ENCODE data around the gene C19orf53. TPM values are rescaled to one million over a fixed set of nuclear protein-coding genes. Genes with fewer than 3 reads are reported as not detected.

Gene C19orf53
- total and polyA plus RNA-seq, 2 experiments from 2014 or later = 115 to 309 TPM

DNA sequence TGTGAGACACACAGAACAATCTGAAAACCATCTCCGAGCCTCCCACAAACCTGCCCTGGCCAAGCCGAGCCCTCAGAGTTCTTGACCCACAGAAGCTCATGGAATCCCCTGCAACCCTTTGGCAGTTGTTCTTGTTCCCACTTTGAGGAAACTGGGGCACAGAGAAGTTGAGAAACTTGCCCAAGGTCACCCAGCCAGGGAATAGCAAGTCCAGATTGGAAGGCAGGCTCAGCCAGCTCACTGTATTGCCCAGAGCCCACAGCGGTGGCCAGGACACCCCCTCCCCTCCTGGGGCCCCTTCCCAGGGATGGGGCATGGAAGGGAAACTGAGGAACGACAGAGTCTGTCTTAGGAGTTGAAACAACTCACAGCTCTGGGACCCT is 22.8 kb downstream of the C19orf53 start:
- H3K27me3 ChIP-seq (replicated peaks; ENCODE audit: insufficient read depth) = no peaks in the 10 kb centered on the region
- peak overlapping the region; percentile 80 for H3K4me3 ChIP-seq
- peaks cover 23% of the 10 kb centered on the region for H3K4me1 ChIP-seq (ENCODE audit: insufficient read depth)
- no peaks in the 10 kb centered on the region for H3K9me2 ChIP-seq (ENCODE audit: insufficient read depth)
- H3K27ac ChIP-seq = peak overlapping the region; percentile 86
- H3K4me2 ChIP-seq (ENCODE audit: unreplicated experiment) = peak overlapping the region; percentile 91
- TF ChIP-seq EZH2 (IDR thresholded peaks at IDR 0.05; ENCODE audit: insufficient read depth, poor library complexity, severe bottlenecking) (no peak), EZH2phosphoT487 (IDR thresholded peaks at IDR 0.05; ENCODE audit: insufficient read depth, low read depth) (no peak)
- DNase-seq = no peak
- H3K9ac ChIP-seq = peak overlapping the region; percentile 84
- no peaks in the 10 kb centered on the region for H3K36me3 ChIP-seq (ENCODE audit: low read depth)
- H3K9me3 ChIP-seq (ENCODE audit: low read depth) = no peaks in the 10 kb centered on the region
- 39 to 54% methylated on average over 4 of the region's 4 CpGs for WGBS, 2 experiments (ENCODE audit: low coverage in 1 of 2, low lambda C conversion rate in 2 of 2, missing lambda C conversion rate in 2 of 2)
- in situ Hi-C loops (cut with MboI) = no loop called here
- H3F3A ChIP-seq (ENCODE audit: insufficient read depth) = peaks cover 29% of the 10 kb centered on the region
- peaks cover 20% of the 10 kb centered on the region for H3K79me2 ChIP-seq (ENCODE audit: insufficient read depth)
- no peaks in the 10 kb centered on the region for H4K20me1 ChIP-seq (ENCODE audit: insufficient read depth)
- no peak overlapping the region for H2AFZ ChIP-seq

DNA sequence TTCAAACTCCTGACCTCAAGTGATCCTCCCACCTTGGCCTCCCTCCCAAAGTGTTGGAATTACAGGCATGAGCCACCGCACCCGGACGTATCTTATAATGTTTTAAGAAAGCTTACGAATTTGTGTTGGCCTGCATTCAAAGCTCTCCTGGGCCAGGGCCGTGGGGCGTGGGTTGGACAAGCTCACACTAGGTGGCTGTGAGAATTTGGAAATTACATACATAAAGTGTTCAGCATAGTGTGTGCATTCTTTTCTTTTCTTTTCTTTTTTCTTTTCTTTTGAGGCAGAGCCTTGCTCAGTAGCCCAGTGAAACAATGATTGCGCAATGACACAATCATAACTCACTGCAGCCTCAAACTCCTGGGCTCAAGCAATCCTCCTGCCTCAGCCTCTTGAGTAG is 23.6 kb downstream of the C19orf53 start:
- no peaks in the 10 kb centered on the region for H4K20me1 ChIP-seq (ENCODE audit: insufficient read depth)
- peak overlapping the region; percentile 84 for H3K9ac ChIP-seq
- H3K79me2 ChIP-seq (ENCODE audit: insufficient read depth) = peaks cover 20% of the 10 kb centered on the region
- no peaks in the 10 kb centered on the region for H3K9me3 ChIP-seq (ENCODE audit: low read depth)
- H3K36me3 ChIP-seq (ENCODE audit: low read depth) = no peaks in the 10 kb centered on the region; the same call in 1 of the 2 replicates
- H3K4me2 ChIP-seq (ENCODE audit: unreplicated experiment) = peak overlapping the region; percentile 91
- H3K4me3 ChIP-seq = no peak overlapping the region
- peak; percentile 90 for DNase-seq
- no peaks in the 10 kb centered on the region for H3K27me3 ChIP-seq (replicated peaks; ENCODE audit: insufficient read depth)
- peaks cover 23% of the 10 kb centered on the region for H3K4me1 ChIP-seq (ENCODE audit: insufficient read depth)
- in situ Hi-C loops (cut with MboI) = no loop called here
- WGBS, 2 experiments (ENCODE audit: low coverage in 1 of 2, low lambda C conversion rate in 2 of 2, missing lambda C conversion rate in 2 of 2) = 20 to 22% methylated on average over 7 of the region's 7 CpGs
- TF ChIP-seq EZH2 (IDR thresholded peaks at IDR 0.05; ENCODE audit: insufficient read depth, poor library complexity, severe bottlenecking) = no peak
- no peak for TF ChIP-seq EZH2phosphoT487 (IDR thresholded peaks at IDR 0.05; ENCODE audit: insufficient read depth, low read depth)
- no peaks in the 10 kb centered on the region for H3K9me2 ChIP-seq (ENCODE audit: insufficient read depth)
- H3K27ac ChIP-seq = peak overlapping the region; percentile 86
- H2AFZ ChIP-seq = no peak overlapping the region
- peaks cover 29% of the 10 kb centered on the region for H3F3A ChIP-seq (ENCODE audit: insufficient read depth)

DNA sequence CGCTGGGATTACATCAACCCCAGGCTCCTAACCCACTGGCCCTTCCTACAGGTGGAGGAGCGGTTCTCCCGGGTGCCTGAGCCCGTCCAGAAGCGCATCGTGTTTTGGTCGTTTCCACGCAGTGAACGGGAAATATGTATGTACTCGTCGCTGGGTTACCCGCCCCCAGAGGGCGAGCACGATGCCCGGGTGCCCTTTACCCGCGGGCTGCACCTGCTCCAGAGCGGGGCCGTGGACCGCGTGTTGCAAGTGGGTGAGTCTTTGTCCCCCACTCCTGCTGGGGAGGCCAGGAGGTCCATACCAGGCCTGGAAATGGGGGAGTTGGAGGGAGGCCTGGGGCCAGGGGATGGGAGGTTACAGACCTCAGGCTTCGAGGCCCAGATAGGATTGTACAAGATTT is 25.4 kb downstream of the C19orf53 start:
- TF ChIP-seq EZH2phosphoT487 (IDR thresholded peaks at IDR 0.05; ENCODE audit: insufficient read depth, low read depth) (no peak), EZH2 (IDR thresholded peaks at IDR 0.05; ENCODE audit: insufficient read depth, poor library complexity, severe bottlenecking) (no peak)
- H3F3A ChIP-seq (ENCODE audit: insufficient read depth) = peaks cover 18% of the 10 kb centered on the region
- no peaks in the 10 kb centered on the region for H3K9me3 ChIP-seq (ENCODE audit: low read depth)
- no peak overlapping the region for H3K27ac ChIP-seq
- peaks cover 1% of the 10 kb centered on the region; the same call in 1 of the 2 replicates for H3K36me3 ChIP-seq (ENCODE audit: low read depth)
- no peak overlapping the region for H2AFZ ChIP-seq
- no peaks in the 10 kb centered on the region for H4K20me1 ChIP-seq (ENCODE audit: insufficient read depth)
- peaks cover 11% of the 10 kb centered on the region for H3K4me1 ChIP-seq (ENCODE audit: insufficient read depth)
- H3K4me3 ChIP-seq = no peak overlapping the region
- H3K9me2 ChIP-seq (ENCODE audit: insufficient read depth) = no peaks in the 10 kb centered on the region
- 94 to 97% methylated on average over 21 to 22 of the region's 22 CpGs for WGBS, 2 experiments (ENCODE audit: low coverage in 1 of 2, low lambda C conversion rate in 2 of 2, missing lambda C conversion rate in 2 of 2)
- no peak overlapping the region for H3K9ac ChIP-seq
- H3K4me2 ChIP-seq (ENCODE audit: unreplicated experiment) = no peak overlapping the region
- in situ Hi-C loops (cut with MboI) = no loop called here
- H3K27me3 ChIP-seq (replicated peaks; ENCODE audit: insufficient read depth) = no peaks in the 10 kb centered on the region
- peaks cover 20% of the 10 kb centered on the region for H3K79me2 ChIP-seq (ENCODE audit: insufficient read depth)
- DNase-seq = no peak

DNA sequence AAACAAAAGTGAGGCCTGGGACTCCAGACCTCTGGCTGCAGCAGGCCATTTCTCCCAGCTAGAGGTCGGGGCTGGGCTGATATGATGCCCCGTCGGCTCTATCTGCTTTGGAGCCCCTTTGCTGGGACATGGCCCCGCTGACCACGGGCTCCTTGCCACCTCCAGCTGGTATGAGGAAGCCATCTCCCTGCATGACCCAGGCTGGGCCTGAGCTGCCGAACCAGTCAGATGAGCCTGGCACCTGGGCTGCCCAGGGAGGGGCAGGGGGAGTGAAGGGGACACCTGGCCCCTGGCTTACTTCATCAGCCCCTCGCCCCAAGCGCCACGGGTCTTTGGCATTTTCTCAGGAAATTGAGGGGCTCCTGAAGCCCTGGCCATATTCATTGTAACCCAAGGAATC is 28.8 kb downstream of the C19orf53 start:
- WGBS, 2 experiments (ENCODE audit: low coverage in 1 of 2, low lambda C conversion rate in 2 of 2, missing lambda C conversion rate in 2 of 2) = 90 to 92% methylated on average over 9 of the region's 9 CpGs
- Histone ChIP-seq H3F3A (ENCODE audit: insufficient read depth) (peaks cover 6% of the 10 kb centered on the region; the same call in 1 of the 2 replicates), H3K9me2 (ENCODE audit: insufficient read depth) (no peaks in the 10 kb centered on the region), H3K4me3 (no peak overlapping the region), H3K79me2 (ENCODE audit: insufficient read depth) (peaks cover 7% of the 10 kb centered on the region; the same call in 1 of the 2 replicates), H3K27me3 (replicated peaks; ENCODE audit: insufficient read depth) (no peaks in the 10 kb centered on the region), H3K9ac (no peak overlapping the region), H3K36me3 (ENCODE audit: low read depth) (peaks cover 5% of the 10 kb centered on the region; the same call in 1 of the 2 replicates), H3K4me2 (ENCODE audit: unreplicated experiment) (no peak overlapping the region), H4K20me1 (ENCODE audit: insufficient read depth) (no peaks in the 10 kb centered on the region), H2AFZ (no peak overlapping the region), H3K9me3 (ENCODE audit: low read depth) (no peaks in the 10 kb centered on the region), H3K27ac (no peak overlapping the region), H3K4me1 (ENCODE audit: insufficient read depth) (no peaks in the 10 kb centered on the region; the same call in 1 of the 2 replicates)
- no peak for TF ChIP-seq EZH2 (IDR thresholded peaks at IDR 0.05; ENCODE audit: insufficient read depth, poor library complexity, severe bottlenecking)
- TF ChIP-seq EZH2phosphoT487 (IDR thresholded peaks at IDR 0.05; ENCODE audit: insufficient read depth, low read depth) = no peak
- in situ Hi-C loops (cut with MboI) = no loop called here
- DNase-seq = no peak
